Transverse colon (tissue), 4 donors: ENCODE results near the gene RNF215. TPM values are rescaled to one million over a fixed set of nuclear protein-coding genes. Genes with fewer than 3 reads are reported as not detected.
A peak's percentile ranks its signal among the peaks of the same experiment; 100 is the strongest.

ENCODE experiments used
- DNase-seq: peaks from one replicate; pipeline ENCODE4 v3.0.0-alpha.2; 2019
- H3K27ac ChIP-seq, 4 donors: fragments of 200-600 bp; sonication (generic); 2 replicates each; pipeline ENCODE4 v1.5.1; 2016 to 2018; ENCODE audit warnings: inconsistent platforms in 4 of 4
- H3K27me3 ChIP-seq: fragments of 200-600 bp; sonication (generic); 2 replicates; pipeline ENCODE4 v1.5.1; 2017; ENCODE audit warnings: inconsistent platforms
- H3K36me3 ChIP-seq, 4 donors: fragments of 200-600 bp; sonication (generic); 2 replicates each; pipeline ENCODE4 v1.5.1; 2017 to 2019; ENCODE audit warnings: inconsistent platforms in 4 of 4
- H3K4me1 ChIP-seq, 4 donors: fragments of 200-600 bp; sonication (generic); 2 replicates each; pipeline ENCODE4 v1.5.1; 2017 to 2020; ENCODE audit warnings: inconsistent platforms in 4 of 4
- H3K4me3 ChIP-seq, 4 donors: fragments of 200-600 bp; sonication (generic); 1 replicate in 1 of 4; 2 replicates in 3 of 4; pipeline versions ENCODE4 v1.5.1 to v1.6.1; 2017 to 2019; ENCODE audit warnings: inconsistent platforms in 4 of 4
- H3K9me3 ChIP-seq, 2 donors: fragments of 200-600 bp; sonication (generic); 2 replicates each; pipeline ENCODE4 v1.5.1; 2017 to 2019; ENCODE audit warnings: inconsistent platforms in 2 of 2
- CTCF ChIP-seq, 5 experiments: fragments of 200-600 bp in 3 of 5; fragments of 450-650 bp in 2 of 5; sonication (generic) in 3 of 5; IDR thresholded peaks; 1 replicate in 2 of 5; 2 replicates in 3 of 5; pipeline ENCODE4 v1.5.1; 2016 to 2017; ENCODE audit warnings: antibody characterized with exemption in 5 of 5, inconsistent platforms in 3 of 5, mild to moderate bottlenecking in 2 of 5, moderate library complexity in 1 of 5
- EP300 ChIP-seq: sonication (generic); formaldehyde crosslinking; IDR thresholded peaks from one replicate; pipeline ENCODE4 v1.6.1; 2017; ENCODE audit warnings: antibody characterized with exemption, low read depth
- POLR2A ChIP-seq: fragments of 450-650 bp; IDR thresholded peaks from one replicate; pipeline ENCODE4 v1.6.1; 2016; ENCODE audit warnings: antibody characterized with exemption, mild to moderate bottlenecking, moderate library complexity
- POLR2AphosphoS5 ChIP-seq, 3 donors: sonication (generic); formaldehyde crosslinking; IDR thresholded peaks; one replicate each; pipeline ENCODE4 v1.6.1; 2016; ENCODE audit warnings: antibody characterized with exemption in 3 of 3
- WGBS, 2 donors: methylation state at CpG; one replicate each; pipeline ENCODE4 v1.1.5; 2018; ENCODE audit warnings: low coverage in 1 of 2; 5-methylcytosine and 5-hydroxymethylcytosine counted together
- in situ Hi-C, 4 donors: fragments of 200-750 bp; cut with MboI; loops; one replicate each; pipeline versions ENCODE4 v1.15.0 to v1.15.1; 2017; ENCODE audit warnings: low sequenced_read_pairs in 3 of 4, low pct_ligation_motif_present in 1 of 4, low pct_unique_long_range_greater_than_20kb in 1 of 4
- intact Hi-C: fragments of 100-400 bp; cut with DNase I; formaldehyde crosslinking; loops from one replicate; pipeline ENCODE4 v1.15.1; 2023; ENCODE audit warnings: low total_unique reads
- total RNA-seq, 4 donors: library from RNA; depleted of rRNA; stranded (reverse); fragments of >200 nt; gene quantifications; one replicate each; pipeline ENCODE4 v1.1.0, GENCODE V29; 2016

RNF215 gene
- total RNA-seq, 4 donors from 2014 or later, result 3.2 to 65.5 (median 9.8) TPM

GRCh38 chr22:30335236-30335635 is 52.0 kb downstream of the RNF215 start:
- Histone ChIP-seq H3K36me3 (peaks cover 0 to 70% (median 32%) of the 10 kb centered on the region in 4 donors), H3K4me3 (no peak overlapping the region), H3K4me1 (peaks cover 4 to 17% (median 15%) of the 10 kb centered on the region in 4 donors), H3K27ac (no peak overlapping the region), H3K27me3 (no peaks in the 10 kb centered on the region), H3K9me3 (no peaks in the 10 kb centered on the region)
- DNase-seq, result no peak
- TF ChIP-seq POLR2A (no peak), CTCF (IDR thresholded peaks at IDR 0.05) (no peak), EP300 (no peak), POLR2AphosphoS5 (IDR thresholded peaks at IDR 0.05) (no peak)
- in situ Hi-C loops, result no loop called here
- intact Hi-C loops, result no loop called here
- WGBS, 2 donors, result 91% methylated on average over 1 of the region's 1 CpG; no CpG with 5 or more reads in 1 of the 2 donors

- no peak for DNase-seq
- Histone ChIP-seq H3K27ac (peak overlapping the region in 1 of 4 donors; percentile 67), H3K36me3 (peaks cover 0 to 65% (median 29%) of the 10 kb centered on the region in 4 donors), H3K9me3 (no peaks in the 10 kb centered on the region), H3K4me3 (no peak overlapping the region), H3K27me3 (no peaks in the 10 kb centered on the region), H3K4me1 (peaks cover 4 to 17% (median 15%) of the 10 kb centered on the region in 4 donors)
- intact Hi-C loops (no loop called here), in situ Hi-C loops (no loop called here)
- no peak for TF ChIP-seq CTCF (IDR thresholded peaks at IDR 0.05)
- no peak for TF ChIP-seq EP300
- TF ChIP-seq POLR2A, result no peak
- no peak for TF ChIP-seq POLR2AphosphoS5 (IDR thresholded peaks at IDR 0.05)
- WGBS, 2 donors, result 86 to 94% methylated on average over 2 to 4 of the region's 4 CpGs
These were observed 52.6 kb downstream of the RNF215 start for GRCh38 chr22:30334646-30335045.

- no peak for DNase-seq
- Histone ChIP-seq H3K27ac (peak overlapping the region; percentile 56 to 73 (median 64)), H3K9me3 (no peaks in the 10 kb centered on the region), H3K4me1 (peaks cover 4 to 17% (median 15%) of the 10 kb centered on the region in 4 donors), H3K27me3 (no peaks in the 10 kb centered on the region), H3K36me3 (peaks cover 0 to 55% (median 24%) of the 10 kb centered on the region in 4 donors), H3K4me3 (no peak overlapping the region)
- intact Hi-C loops (no loop called here), in situ Hi-C loops (no loop called here)
- 70% methylated on average over 3 of the region's 3 CpGs; no CpG with 5 or more reads in 1 of the 2 donors for WGBS, 2 donors
- TF ChIP-seq POLR2AphosphoS5 (IDR thresholded peaks at IDR 0.05) (no peak), POLR2A (no peak), CTCF (IDR thresholded peaks at IDR 0.05) (no peak), EP300 (no peak)
These were observed 53.5 kb downstream of the RNF215 start for GRCh38 chr22:30333707-30334087.

GRCh38 chr22:30332994-30333706 is 54.1 kb downstream of the RNF215 start:
- 79 to 82% methylated on average over 2 of the region's 2 CpGs for WGBS, 2 donors
- Histone ChIP-seq H3K36me3 (peaks cover 0 to 50% (median 21%) of the 10 kb centered on the region in 4 donors), H3K4me1 (peaks cover 4 to 19% (median 17%) of the 10 kb centered on the region in 4 donors)

More at GRCh38 chr22:30332994-30333706, 54.1 kb downstream of the RNF215 start:
- TF ChIP-seq POLR2A, result no peak
- TF ChIP-seq POLR2AphosphoS5 (IDR thresholded peaks at IDR 0.05), result no peak
- no peak for TF ChIP-seq CTCF (IDR thresholded peaks at IDR 0.05)
- TF ChIP-seq EP300, result no peak
- DNase-seq, result no peak
- Histone ChIP-seq H3K4me3 (no peak overlapping the region), H3K9me3 (no peaks in the 10 kb centered on the region), H3K27ac (peak overlapping the region; percentile 56 to 73 (median 64)), H3K27me3 (no peaks in the 10 kb centered on the region)
- intact Hi-C loops (no loop called here), in situ Hi-C loops (no loop called here)
